Pancreas (tissue), 10 donors: ENCODE measurements around the gene SKIDA1. TPM values are rescaled to one million over a fixed set of nuclear protein-coding genes. Genes with fewer than 3 reads are reported as not detected.

Source experiments
- ATAC-seq, 4 donors: fragments of 200-7000 bp; cut with Tn5 transposase; one replicate each; pipeline versions ENCODE4 v1.8.0 to v1.9.1; 2020; ENCODE audit warnings: mild to moderate bottlenecking in 4 of 4, moderate library complexity in 4 of 4
- DNase-seq, 6 donors: peaks; one replicate each; pipeline ENCODE4 v3.0.0-alpha.2; 2020
- FAIRE-seq: peaks from 2 replicates; lab custom pipeline; 2012; peaks lifted over from hg19 to GRCh38; lab: Jason Lieb, UNC
- H3K27ac ChIP-seq, 4 donors: fragments of 200-600 bp; sonication (generic); 1 replicate in 3 of 4; 2 replicates in 1 of 4; pipeline versions ENCODE4 v1.5.0 to v1.8.0; 2020
- H3K27me3 ChIP-seq, 4 donors: fragments of 200-600 bp; one replicate each; pipeline ENCODE4 v1.8.0; 2021
- H3K36me3 ChIP-seq, 3 donors: fragments of 200-600 bp; sonication (generic) in 1 of 3; one replicate each; pipeline versions ENCODE4 v1.5.0 to v1.8.0; 2020 to 2021
- H3K4me1 ChIP-seq, 3 donors: fragments of 200-600 bp; one replicate each; pipeline ENCODE4 v1.8.0; 2021
- H3K4me3 ChIP-seq, 4 donors: fragments of 200-600 bp; sonication (generic) in 2 of 4; one replicate each; pipeline versions ENCODE4 v1.5.0 to v1.8.0; 2020 to 2021
- H3K9me3 ChIP-seq, 4 donors: fragments of 200-600 bp; one replicate each; pipeline ENCODE4 v1.8.0; 2021
- CTCF ChIP-seq, 4 donors: fragments of 200-600 bp; sonication (generic) in 3 of 4; IDR thresholded peaks; one replicate each; pipeline versions ENCODE4 v1.5.0 to v1.8.0; 2021; ENCODE audit warnings: antibody characterized with exemption in 4 of 4
- WGBS, 2 donors: extraction: QIAGEN DNeasy Blood & Tissue Kit; methylation state at CpG; one replicate each; pipeline ENCODE4 v1.1.7; 2013; 5-methylcytosine and 5-hydroxymethylcytosine counted together
- intact Hi-C, 3 donors: fragments of 100-400 bp; cut with DNase I; formaldehyde crosslinking; loops; one replicate each; pipeline versions ENCODE4 v1.11.1 to v1.14.2; 2022
- polyA plus RNA-seq, 2 donors: library from polyadenylated mRNA; stranded (reverse); fragments of 200-250 nt; gene quantifications; one replicate each; pipeline ENCODE4 v1.2.3, GENCODE V29; 2013
- total RNA-seq, 6 donors: library from RNA; stranded (reverse); fragmentation: NEBNext Ultra II Directional in 4 of 6; extraction: Animal tissue kit (Norgen Biotek cat#: 25700) in 4 of 6; gene quantifications; one replicate each; pipeline versions ENCODE4 v1.2.1 to v1.2.4, GENCODE V29; 2021 to 2023
- donor health status: healthy with polysubstance abuse.
- donor health status: DM: no; HTN: no; CAD: no; lungs with moderate emphysema.
- donor health status: DM: no; HTN: no; CAD: no.
- donor health status: control.
- donor health status: control.
- donor health status: Bipolar disorder and iron deficiency.
- donor health status: DM: yes; HTN: yes; CAD: no.
- donor health status: DM: no; HTN: no; CAD: no.
- donor health status: DM: no; HTN: no; CAD: no.
- donor health status: DM: yes; HTN: yes; CAD: no.

SKIDA1 gene
- total and polyA plus RNA-seq, 8 donors, result 0.23 to 0.97 (median 0.53) TPM

- Histone ChIP-seq H3K36me3 (no peaks in the 10 kb centered on the region), H3K4me3 (no peak overlapping the region), H3K27me3 (no peaks in the 10 kb centered on the region), H3K27ac (no peak overlapping the region), H3K9me3 (no peaks in the 10 kb centered on the region), H3K4me1 (peaks cover 0 to 4% (median 0%) of the 10 kb centered on the region in 3 donors)
- DNase-seq (no peak), FAIRE-seq (no peak), ATAC-seq (no peak)
- no peak for TF ChIP-seq CTCF (IDR thresholded peaks at IDR 0.05)
- intact Hi-C loops, result no loop called here
- 78 to 92% methylated on average over 1 of the region's 1 CpG for WGBS, 2 donors
These were observed 2.7 kb downstream of the SKIDA1 start for GRCh38 chr10:21522631-21523406.

- no peaks in the 10 kb centered on the region for H3K36me3 ChIP-seq
- no peaks in the 10 kb centered on the region for H3K9me3 ChIP-seq
- intact Hi-C loops, result no loop called here
- H3K4me3 ChIP-seq, result no peak overlapping the region
- no peak for ATAC-seq
- H3K27ac ChIP-seq, result no peak overlapping the region
- no peak for TF ChIP-seq CTCF (IDR thresholded peaks at IDR 0.05)
- 86 to 91% methylated on average over 4 of the region's 4 CpGs for WGBS, 2 donors
- DNase-seq, result no peak
- peaks cover 0 to 4% (median 0%) of the 10 kb centered on the region in 3 donors for H3K4me1 ChIP-seq
- FAIRE-seq, result no peak
- H3K27me3 ChIP-seq, result no peaks in the 10 kb centered on the region
These were observed 3.5 kb downstream of the SKIDA1 start for GRCh38 chr10:21521751-21522533.

- FAIRE-seq (no peak), DNase-seq (no peak), ATAC-seq (no peak)
- no peaks in the 10 kb centered on the region for H3K9me3 ChIP-seq
- no peak overlapping the region for H3K4me3 ChIP-seq
- H3K36me3 ChIP-seq, result no peaks in the 10 kb centered on the region
- intact Hi-C loops, result no loop called here
- no peaks in the 10 kb centered on the region for H3K27me3 ChIP-seq
- H3K4me1 ChIP-seq, result peaks cover 0 to 7% (median 0%) of the 10 kb centered on the region in 3 donors
- H3K27ac ChIP-seq, result no peak overlapping the region
- WGBS, 2 donors, result 57 to 64% methylated on average over 8 of the region's 8 CpGs
- TF ChIP-seq CTCF (IDR thresholded peaks at IDR 0.05), result no peak
These were observed 4.5 kb downstream of the SKIDA1 start for GRCh38 chr10:21520949-21521348.

- no peaks in the 10 kb centered on the region for H3K27me3 ChIP-seq
- H3K27ac ChIP-seq, result peak overlapping the region in 2 of 4 donors; percentile 73 to 79
- no peak for TF ChIP-seq CTCF (IDR thresholded peaks at IDR 0.05)
- peak overlapping the region in 2 of 4 donors; percentile 65 to 74 for H3K4me3 ChIP-seq
- H3K9me3 ChIP-seq, result no peaks in the 10 kb centered on the region
- ATAC-seq (no peak), DNase-seq (no peak), FAIRE-seq (no peak)
- H3K4me1 ChIP-seq, result peaks cover 0 to 9% (median 0%) of the 10 kb centered on the region in 3 donors
- no peaks in the 10 kb centered on the region for H3K36me3 ChIP-seq
- intact Hi-C loops, result no loop called here
These were observed 5.0 kb downstream of the SKIDA1 start for GRCh38 chr10:21520509-21520908.
